Measurements from ENCODE around the gene OR56B1. TPM values are rescaled to one million over a fixed set of nuclear protein-coding genes. Genes with fewer than 3 reads are reported as not detected.
"Not testable (repeated sequence)": the region's sequence is repeated elsewhere in the genome, so short reads cannot be mapped to it uniquely, and the experiment has no call there.

Gene OR56B1, protein sequence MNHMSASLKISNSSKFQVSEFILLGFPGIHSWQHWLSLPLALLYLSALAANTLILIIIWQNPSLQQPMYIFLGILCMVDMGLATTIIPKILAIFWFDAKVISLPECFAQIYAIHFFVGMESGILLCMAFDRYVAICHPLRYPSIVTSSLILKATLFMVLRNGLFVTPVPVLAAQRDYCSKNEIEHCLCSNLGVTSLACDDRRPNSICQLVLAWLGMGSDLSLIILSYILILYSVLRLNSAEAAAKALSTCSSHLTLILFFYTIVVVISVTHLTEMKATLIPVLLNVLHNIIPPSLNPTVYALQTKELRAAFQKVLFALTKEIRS
- total RNA-seq, result not detected
- not detected for polyA plus RNA-seq
- long read RNA-seq, donor 1, result 0 reads
- long read RNA-seq, donor 2, result 0 reads
- long read RNA-seq, donor 3, result 0 reads
- long read RNA-seq, donor 4, result 0 reads

DNA sequence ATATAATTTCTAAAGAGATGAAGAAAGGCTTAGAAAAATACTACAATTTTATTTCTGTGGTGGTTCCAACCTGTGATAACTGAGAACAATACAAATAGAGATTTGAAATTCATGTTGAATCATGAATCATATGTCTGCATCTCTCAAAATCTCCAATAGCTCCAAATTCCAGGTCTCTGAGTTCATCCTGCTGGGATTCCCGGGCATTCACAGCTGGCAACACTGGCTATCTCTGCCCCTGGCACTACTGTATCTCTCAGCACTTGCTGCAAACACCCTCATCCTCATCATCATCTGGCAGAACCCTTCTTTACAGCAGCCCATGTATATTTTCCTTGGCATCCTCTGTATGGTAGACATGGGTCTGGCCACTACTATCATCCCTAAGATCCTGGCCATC lies at the start of gene OR56B1:
TSS of gene OR56B1 (plus strand) at position 53 of the 400 bp plus-strand sequence. CDS start at position 122, 69 bp downstream.
- Histone ChIP-seq H3K27ac (ENCODE audit: low read length) (no peak within 1 kb of the TSS), H3K4me1 (ENCODE audit: control insufficient read depth, insufficient read depth, low read length) (no peaks in the 10 kb centered on the region), H3K4me3 (ENCODE audit: low read length) (no peak within 1 kb of the TSS), H3K27me3 (ENCODE audit: control insufficient read depth, insufficient read depth) (no peaks in the 10 kb centered on the region), H3K9me3 (ENCODE audit: control insufficient read depth, low read length) (peaks cover 2% of the 10 kb centered on the region)
- intact Hi-C loops (cut with DNase I), result no loop called here
- DNase-seq (no peak), ATAC-seq (no peak)
- 67% methylated on average over 1 of the region's 1 CpG for WGBS

- Histone ChIP-seq H3K4me3 (ENCODE audit: low read length) (no peak overlapping the region), H3K9me3 (ENCODE audit: control insufficient read depth, low read length) (no peaks in the 10 kb centered on the region), H3K27me3 (ENCODE audit: control insufficient read depth, insufficient read depth) (no peaks in the 10 kb centered on the region), H3K4me1 (ENCODE audit: control insufficient read depth, insufficient read depth, low read length) (no peaks in the 10 kb centered on the region), H3K27ac (ENCODE audit: low read length) (peak overlapping the region; percentile 71)
- DNase-seq (peak in 1 of 3 donors; percentile 30), ATAC-seq (no peak)
- WGBS, result 94% methylated on average over 1 of the region's 1 CpG
- intact Hi-C loops (cut with DNase I), result no loop called here
Measured at GRCh38 chr11:5688482-5688881, 47.8 kb upstream of the OR56B1 start.

DNA sequence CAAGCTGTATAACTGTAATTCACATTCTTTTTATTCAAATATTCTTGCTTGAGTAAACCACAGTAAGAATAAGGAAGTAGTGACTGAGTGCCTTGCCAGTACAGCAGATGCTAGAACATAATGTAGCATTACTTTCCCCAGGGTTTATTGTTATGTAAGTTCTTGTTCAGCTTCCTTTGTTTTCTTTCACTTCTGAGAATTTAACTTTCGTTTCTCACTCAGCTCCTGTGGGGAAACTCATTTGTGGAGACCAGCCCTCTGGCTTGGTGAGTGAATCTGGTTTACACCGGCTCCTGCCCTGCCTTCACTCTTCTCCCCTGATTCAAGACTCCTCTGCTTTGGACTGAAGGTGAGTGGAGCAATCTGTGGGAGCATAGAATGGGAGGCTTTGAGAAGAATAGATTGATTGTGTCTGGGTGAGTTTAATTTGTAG lies 46.7 kb upstream of the OR56B1 start, which contains the start of gene TRIM22:
TSS of gene TRIM22 (plus strand) at position 240 of the 433 bp plus-strand sequence. CDS start 6,443 bp downstream, outside the sequence.
- no peaks in the 10 kb centered on the region for H3K27me3 ChIP-seq (ENCODE audit: control insufficient read depth, insufficient read depth)
- H3K4me1 ChIP-seq (ENCODE audit: control insufficient read depth, insufficient read depth, low read length), result no peaks in the 10 kb centered on the region
- peak within 1 kb of the TSS; percentile 99 for H3K27ac ChIP-seq (ENCODE audit: low read length)
- DNase-seq (peak in 2 of 3 donors; percentile 32 to 67), ATAC-seq (peak; percentile 68 to 86)
- no peaks in the 10 kb centered on the region for H3K9me3 ChIP-seq (ENCODE audit: control insufficient read depth, low read length)
- H3K4me3 ChIP-seq (ENCODE audit: low read length), result peak within 1 kb of the TSS; percentile 83
- 21% methylated on average over 2 of the region's 2 CpGs for WGBS
- intact Hi-C loops (cut with DNase I), result no loop called here

GRCh38 chr11:5690216-5690615 lies 46.0 kb upstream of the OR56B1 start:
- 16% methylated on average over 5 of the region's 5 CpGs for WGBS

GRCh38 chr11:5690736-5691135 lies 45.5 kb upstream of the OR56B1 start:
- ATAC-seq (peak; percentile 18 to 60), DNase-seq (peak in 1 of 3 donors; percentile 48)
- peak overlapping the region; percentile 83 for H3K4me3 ChIP-seq (ENCODE audit: low read length)
- peak overlapping the region; percentile 94 for H3K27ac ChIP-seq (ENCODE audit: low read length)
- no peaks in the 10 kb centered on the region for H3K9me3 ChIP-seq (ENCODE audit: control insufficient read depth, low read length)
- H3K4me1 ChIP-seq (ENCODE audit: control insufficient read depth, insufficient read depth, low read length), result no peaks in the 10 kb centered on the region
- intact Hi-C loops (cut with DNase I), result no loop called here
- WGBS, result 18% methylated on average over 5 of the region's 5 CpGs
- H3K27me3 ChIP-seq (ENCODE audit: control insufficient read depth, insufficient read depth), result no peaks in the 10 kb centered on the region

More at GRCh38 chr11:5690216-5690615, 46.0 kb upstream of the OR56B1 start:
- Histone ChIP-seq H3K4me3 (ENCODE audit: low read length) (peak overlapping the region; percentile 83), H3K4me1 (ENCODE audit: control insufficient read depth, insufficient read depth, low read length) (no peaks in the 10 kb centered on the region), H3K9me3 (ENCODE audit: control insufficient read depth, low read length) (no peaks in the 10 kb centered on the region), H3K27ac (ENCODE audit: low read length) (peak overlapping the region; percentile 99), H3K27me3 (ENCODE audit: control insufficient read depth, insufficient read depth) (no peaks in the 10 kb centered on the region)
- intact Hi-C loops (cut with DNase I), result no loop called here
- DNase-seq, result peak in 1 of 3 donors; percentile 47
- peak; percentile 85 to 86 for ATAC-seq

DNA sequence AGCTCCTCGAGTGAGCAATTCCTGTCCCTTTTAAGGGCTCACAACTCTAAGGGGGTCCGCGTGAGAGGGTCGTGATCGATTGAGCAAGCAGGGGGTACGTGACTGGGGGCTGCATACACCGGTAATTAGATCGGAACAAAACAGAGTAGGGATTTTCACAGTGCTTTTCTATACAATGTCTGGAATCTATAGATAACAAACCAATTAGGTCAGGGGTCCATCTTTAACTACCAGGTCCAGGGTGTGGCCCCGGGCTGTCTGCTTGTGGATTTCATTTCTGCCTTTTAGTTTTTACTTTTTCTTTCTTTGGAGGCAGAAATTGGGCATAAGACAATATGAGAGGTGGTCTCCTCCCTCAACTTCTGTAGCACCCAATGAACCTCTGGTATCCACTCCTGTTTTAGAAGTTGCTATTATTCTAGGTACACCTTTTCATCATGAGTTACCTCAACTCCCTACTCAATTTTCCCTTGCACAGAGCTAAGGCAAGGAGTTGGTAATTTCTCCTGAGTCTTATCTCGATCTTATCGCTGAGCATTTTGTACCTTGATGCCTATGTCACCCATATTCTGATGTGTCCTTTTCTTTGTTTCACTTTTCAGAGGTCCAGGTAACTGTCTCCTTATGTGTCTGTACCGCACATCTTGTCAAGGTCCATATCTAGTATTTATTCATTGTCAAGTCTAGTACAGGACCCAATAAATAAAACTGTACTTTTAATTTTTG lies 44.8 kb upstream of the OR56B1 start:
- ATAC-seq; DNase-seq; intact Hi-C loops (cut with DNase I); H3K4me1 ChIP-seq (ENCODE audit: control insufficient read depth, insufficient read depth, low read length); H3K9me3 ChIP-seq (ENCODE audit: control insufficient read depth, low read length); H3K27me3 ChIP-seq (ENCODE audit: control insufficient read depth, insufficient read depth): not testable (repeated sequence)
- 55% methylated on average over 12 of the region's 12 CpGs for WGBS
- peak overlapping the region; percentile 83 for H3K4me3 ChIP-seq (ENCODE audit: low read length)
- peak overlapping the region; percentile 94 for H3K27ac ChIP-seq (ENCODE audit: low read length)

GRCh38 chr11:5691964-5692361 lies 44.3 kb upstream of the OR56B1 start:
- intact Hi-C loops (cut with DNase I), result no loop called here
- WGBS, result 58% methylated on average over 3 of the region's 3 CpGs
- DNase-seq, result no peak
- no peaks in the 10 kb centered on the region for H3K4me1 ChIP-seq (ENCODE audit: control insufficient read depth, insufficient read depth, low read length)
- H3K9me3 ChIP-seq (ENCODE audit: control insufficient read depth, low read length), result no peaks in the 10 kb centered on the region
- peak overlapping the region; percentile 83 for H3K4me3 ChIP-seq (ENCODE audit: low read length)
- ATAC-seq, result no peak
- no peak overlapping the region for H3K27ac ChIP-seq (ENCODE audit: low read length)
- H3K27me3 ChIP-seq (ENCODE audit: control insufficient read depth, insufficient read depth), result no peaks in the 10 kb centered on the region

DNA sequence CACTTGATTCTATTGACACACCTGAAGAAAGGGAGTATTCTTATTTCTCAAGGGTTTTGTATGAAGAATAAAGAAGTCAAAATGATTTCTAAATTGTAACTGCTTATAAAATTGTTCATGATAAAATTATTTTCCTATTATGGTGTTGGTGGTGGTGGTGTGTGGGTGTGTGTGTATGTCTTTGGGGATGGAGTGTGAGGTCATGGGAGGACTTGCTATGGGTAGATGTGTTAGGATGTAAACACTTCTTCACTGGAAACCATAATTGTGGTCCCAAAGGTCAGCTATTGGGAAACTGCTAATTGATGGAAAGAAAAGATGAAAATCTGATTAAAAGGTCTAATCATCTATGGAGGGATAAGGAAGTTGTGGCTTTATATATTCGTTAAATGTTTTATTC lies 41.6 kb upstream of the OR56B1 start:
- intact Hi-C loops (cut with DNase I), result no loop called here
- ATAC-seq, result no peak

GRCh38 chr11:5695580-5695979 lies 40.7 kb upstream of the OR56B1 start:
- DNase-seq (no peak), ATAC-seq (no peak)
- Histone ChIP-seq H3K9me3 (ENCODE audit: control insufficient read depth, low read length) (no peaks in the 10 kb centered on the region), H3K4me1 (ENCODE audit: control insufficient read depth, insufficient read depth, low read length) (no peaks in the 10 kb centered on the region), H3K27ac (ENCODE audit: low read length) (no peak overlapping the region), H3K27me3 (ENCODE audit: control insufficient read depth, insufficient read depth) (no peaks in the 10 kb centered on the region), H3K4me3 (ENCODE audit: low read length) (no peak overlapping the region)
- WGBS, result 79% methylated on average over 1 of the region's 1 CpG
- intact Hi-C loops (cut with DNase I), result no loop called here

More for the DNA sequence above, 41.6 kb upstream of the OR56B1 start:
- DNase-seq, result no peak
- no peaks in the 10 kb centered on the region for H3K9me3 ChIP-seq (ENCODE audit: control insufficient read depth, low read length)
- H3K27me3 ChIP-seq (ENCODE audit: control insufficient read depth, insufficient read depth), result no peaks in the 10 kb centered on the region
- no peaks in the 10 kb centered on the region for H3K4me1 ChIP-seq (ENCODE audit: control insufficient read depth, insufficient read depth, low read length)
- WGBS, result 86% methylated on average over 1 of the region's 1 CpG
- H3K4me3 ChIP-seq (ENCODE audit: low read length), result no peak overlapping the region
- H3K27ac ChIP-seq (ENCODE audit: low read length), result no peak overlapping the region

- DNase-seq (no peak), ATAC-seq (no peak)
- WGBS, result 41% methylated on average over 2 of the region's 2 CpGs
- Histone ChIP-seq H3K4me3 (ENCODE audit: low read length) (no peak overlapping the region), H3K4me1 (ENCODE audit: control insufficient read depth, insufficient read depth, low read length) (no peaks in the 10 kb centered on the region), H3K27ac (ENCODE audit: low read length) (no peak overlapping the region), H3K9me3 (ENCODE audit: control insufficient read depth, low read length) (no peaks in the 10 kb centered on the region), H3K27me3 (ENCODE audit: control insufficient read depth, insufficient read depth) (no peaks in the 10 kb centered on the region)
- intact Hi-C loops (cut with DNase I), result no loop called here
Measured at GRCh38 chr11:5696210-5696609, 40.0 kb upstream of the OR56B1 start.

DNA sequence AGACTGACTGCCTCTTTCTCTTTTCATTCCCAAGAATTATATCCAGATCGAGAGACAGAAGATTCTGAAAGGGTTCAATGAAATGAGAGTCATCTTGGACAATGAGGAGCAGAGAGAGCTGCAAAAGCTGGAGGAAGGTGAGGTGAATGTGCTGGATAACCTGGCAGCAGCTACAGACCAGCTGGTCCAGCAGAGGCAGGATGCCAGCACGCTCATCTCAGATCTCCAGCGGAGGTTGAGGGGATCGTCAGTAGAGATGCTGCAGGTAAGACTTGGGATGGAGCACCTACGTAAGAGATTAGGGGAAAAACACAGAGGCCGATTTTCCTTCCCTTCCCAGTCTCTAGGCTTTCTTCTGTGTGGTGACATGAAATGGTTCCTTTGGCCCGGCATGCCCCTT lies 38.0 kb upstream of the OR56B1 start:
- H3K4me3 ChIP-seq (ENCODE audit: low read length), result no peak overlapping the region
- no peaks in the 10 kb centered on the region for H3K9me3 ChIP-seq (ENCODE audit: control insufficient read depth, low read length)
- no peak for ATAC-seq
- intact Hi-C loops (cut with DNase I), result no loop called here
- H3K27ac ChIP-seq (ENCODE audit: low read length), result no peak overlapping the region
- no peak for DNase-seq
- no peaks in the 10 kb centered on the region for H3K27me3 ChIP-seq (ENCODE audit: control insufficient read depth, insufficient read depth)
- no peaks in the 10 kb centered on the region for H3K4me1 ChIP-seq (ENCODE audit: control insufficient read depth, insufficient read depth, low read length)
- WGBS, result 92% methylated on average over 7 of the region's 7 CpGs
